Neural crest cell (in vitro differentiated cells): ENCODE results near the gene ELF4. TPM values are rescaled to one million over a fixed set of nuclear protein-coding genes. Genes with fewer than 3 reads are reported as not detected.

Experiments
- DNase-seq: peaks from one replicate; pipeline ENCODE4 v3.0.0; 2021; ENCODE audit warnings: low read depth, mixed read lengths, low spot score
- H3K27ac Mint-ChIP-seq: one replicate; pipeline ENCODE4 v1.8.0; 2021; ENCODE audit warnings: mild to moderate bottlenecking, mixed read lengths; ENCODE audit not compliant: unreplicated experiment
- H3K27me3 Mint-ChIP-seq: 2 replicates; pipeline ENCODE4 v1.8.0; 2021; ENCODE audit warnings: low read depth, mild to moderate bottlenecking, mixed read lengths
- H3K36me3 Mint-ChIP-seq: 2 replicates; pipeline ENCODE4 v1.8.0; 2021; ENCODE audit warnings: low read depth, mild to moderate bottlenecking, mixed read lengths
- H3K4me1 Mint-ChIP-seq: 2 replicates; pipeline ENCODE4 v1.8.0; 2021; ENCODE audit warnings: mixed read lengths
- H3K4me3 Mint-ChIP-seq: one replicate; pipeline ENCODE4 v1.8.0; 2021; ENCODE audit warnings: mild to moderate bottlenecking, mixed read lengths
- H3K9me3 Mint-ChIP-seq: 2 replicates; pipeline ENCODE4 v1.8.0; 2021; ENCODE audit warnings: mixed read lengths
- total RNA-seq: library from RNA; stranded (reverse); gene quantifications from 2 replicates; pipeline ENCODE4 v1.2.1, GENCODE V29; 2021
- TF ChIP-seq, protein P1 (sequence below): fragments of 200-600 bp; sonication (generic); conservative IDR thresholded peaks from 2 replicates; pipeline ENCODE4 v1.5.0; 2021; ENCODE audit warnings: antibody characterized with exemption, mild to moderate bottlenecking

The ELF4 gene
- total RNA-seq, 1 donor from 2014 or later = 0.86 TPM

DNA sequence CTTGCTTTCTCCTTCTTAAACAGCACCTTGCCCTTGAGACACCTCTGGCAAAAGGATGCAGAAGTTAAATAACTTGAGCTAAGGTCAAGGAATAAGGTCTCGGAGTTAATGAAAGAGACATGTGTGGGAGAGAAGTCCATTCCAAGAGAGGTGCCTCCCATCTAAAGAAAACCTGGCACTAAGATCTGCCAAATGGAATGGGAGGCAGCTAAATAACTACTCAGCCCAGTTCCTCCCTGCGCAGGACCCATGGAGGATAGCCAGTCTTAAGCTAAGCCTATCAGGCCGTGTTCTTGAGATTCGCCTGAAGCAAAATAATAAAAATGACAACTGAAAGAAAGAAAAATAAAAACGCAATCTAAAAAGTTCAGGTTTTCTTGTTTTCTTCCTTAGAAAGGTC, 20.7 kb upstream of the ELF4 start:
- Mint-ChIP-seq H3K27ac (no peak overlapping the region), H3K4me3 (no peak overlapping the region), H3K36me3 (peaks cover 17% of the 10 kb centered on the region), H3K9me3 (peaks cover 3% of the 10 kb centered on the region), H3K27me3 (no peaks in the 10 kb centered on the region), H3K4me1 (no peaks in the 10 kb centered on the region)
- TF ChIP-seq, protein P1, sequence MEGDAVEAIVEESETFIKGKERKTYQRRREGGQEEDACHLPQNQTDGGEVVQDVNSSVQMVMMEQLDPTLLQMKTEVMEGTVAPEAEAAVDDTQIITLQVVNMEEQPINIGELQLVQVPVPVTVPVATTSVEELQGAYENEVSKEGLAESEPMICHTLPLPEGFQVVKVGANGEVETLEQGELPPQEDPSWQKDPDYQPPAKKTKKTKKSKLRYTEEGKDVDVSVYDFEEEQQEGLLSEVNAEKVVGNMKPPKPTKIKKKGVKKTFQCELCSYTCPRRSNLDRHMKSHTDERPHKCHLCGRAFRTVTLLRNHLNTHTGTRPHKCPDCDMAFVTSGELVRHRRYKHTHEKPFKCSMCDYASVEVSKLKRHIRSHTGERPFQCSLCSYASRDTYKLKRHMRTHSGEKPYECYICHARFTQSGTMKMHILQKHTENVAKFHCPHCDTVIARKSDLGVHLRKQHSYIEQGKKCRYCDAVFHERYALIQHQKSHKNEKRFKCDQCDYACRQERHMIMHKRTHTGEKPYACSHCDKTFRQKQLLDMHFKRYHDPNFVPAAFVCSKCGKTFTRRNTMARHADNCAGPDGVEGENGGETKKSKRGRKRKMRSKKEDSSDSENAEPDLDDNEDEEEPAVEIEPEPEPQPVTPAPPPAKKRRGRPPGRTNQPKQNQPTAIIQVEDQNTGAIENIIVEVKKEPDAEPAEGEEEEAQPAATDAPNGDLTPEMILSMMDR = no peak
- no peak for DNase-seq

DNA sequence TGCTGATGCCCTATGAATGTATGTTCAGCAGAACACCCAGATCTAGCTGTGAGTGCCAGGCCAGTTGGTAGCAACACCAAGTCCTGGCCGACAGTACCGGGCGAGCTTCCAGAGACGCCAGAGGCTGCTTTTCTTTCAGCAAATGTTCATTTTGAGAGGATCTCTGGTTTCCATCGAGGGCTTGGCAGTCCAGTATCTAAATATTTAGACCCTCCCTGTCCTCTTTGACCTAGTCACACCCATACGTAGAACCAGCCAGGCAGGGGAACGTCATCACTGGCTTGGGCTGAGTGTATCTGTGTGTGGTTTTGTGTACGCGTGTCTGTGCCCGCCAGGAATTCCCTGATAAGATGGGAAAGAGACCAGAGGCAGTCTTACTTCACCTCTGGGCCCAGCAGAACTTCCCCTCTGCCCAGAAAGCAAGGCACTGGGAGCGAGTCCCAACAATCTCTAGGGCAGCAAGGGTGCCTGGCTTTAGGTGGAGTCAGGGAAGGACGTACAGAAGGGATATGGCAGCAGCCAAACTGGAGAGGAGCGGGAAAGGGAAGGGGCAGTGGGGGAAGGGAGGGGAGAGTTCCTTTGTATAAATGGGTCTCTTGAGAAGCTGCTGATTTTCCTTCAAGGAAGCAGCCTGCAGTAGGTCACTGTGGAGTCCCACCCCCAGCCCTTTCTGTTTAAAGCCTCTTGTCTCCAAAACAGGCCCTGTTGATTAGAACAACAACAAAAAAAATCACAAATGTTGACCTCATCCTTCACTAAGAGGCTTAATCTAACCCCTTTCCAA, 15.0 kb upstream of the ELF4 start:
- peaks cover 3% of the 10 kb centered on the region for H3K9me3 Mint-ChIP-seq
- no peak overlapping the region for H3K4me3 Mint-ChIP-seq
- no peak overlapping the region for H3K27ac Mint-ChIP-seq
- no peak for DNase-seq
- H3K27me3 Mint-ChIP-seq = peaks cover under 1% of the 10 kb centered on the region
- TF ChIP-seq, protein P1 = no peak
- H3K4me1 Mint-ChIP-seq = peaks cover 1% of the 10 kb centered on the region
- peaks cover 27% of the 10 kb centered on the region for H3K36me3 Mint-ChIP-seq

DNA sequence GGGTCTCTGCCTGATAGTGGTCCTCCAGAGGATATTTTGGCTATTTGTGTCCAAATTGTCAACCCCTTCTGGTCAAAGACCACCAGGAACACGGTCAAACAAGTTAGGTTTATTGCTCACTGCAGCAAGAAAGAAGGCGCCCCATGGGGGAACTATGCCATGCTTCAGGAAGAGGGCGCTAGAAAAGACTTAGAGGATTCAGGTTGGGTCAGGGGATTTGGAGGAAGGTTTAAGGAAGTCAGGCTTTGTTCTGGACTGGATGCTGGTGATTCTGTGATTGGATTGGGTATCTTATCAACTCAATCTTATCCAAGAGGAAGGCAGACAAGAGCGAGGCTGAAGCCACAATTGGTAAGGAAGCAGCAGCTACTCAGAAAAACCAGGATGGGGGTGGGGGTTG, 14.3 kb upstream of the ELF4 start:
- peaks cover 6% of the 10 kb centered on the region for H3K27me3 Mint-ChIP-seq
- TF ChIP-seq, protein P1 = no peak
- H3K9me3 Mint-ChIP-seq = peaks cover 3% of the 10 kb centered on the region
- H3K4me3 Mint-ChIP-seq = peak overlapping the region; percentile 12
- no peak overlapping the region for H3K27ac Mint-ChIP-seq
- no peak for DNase-seq
- H3K4me1 Mint-ChIP-seq = peaks cover 3% of the 10 kb centered on the region
- H3K36me3 Mint-ChIP-seq = peaks cover 29% of the 10 kb centered on the region

DNA sequence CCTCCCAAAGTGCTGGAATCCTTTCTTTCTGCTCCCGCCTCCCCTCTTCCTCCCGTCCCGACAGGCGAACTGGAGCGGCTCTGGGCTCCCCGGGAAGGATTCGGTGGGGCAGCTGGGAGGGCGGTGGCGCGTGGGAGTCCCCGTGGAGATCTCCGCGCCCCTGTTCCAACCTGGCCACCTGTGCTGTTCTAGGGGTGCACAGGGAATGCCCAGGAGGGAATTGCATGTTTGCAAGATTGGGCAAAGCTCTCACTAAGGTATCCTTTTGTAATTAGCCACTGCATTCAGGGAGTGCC, 11.2 kb upstream of the ELF4 start:
- no peaks in the 10 kb centered on the region for H3K9me3 Mint-ChIP-seq
- peaks cover 13% of the 10 kb centered on the region for H3K27me3 Mint-ChIP-seq
- H3K27ac Mint-ChIP-seq = no peak overlapping the region
- no peak for DNase-seq
- H3K4me3 Mint-ChIP-seq = no peak overlapping the region
- TF ChIP-seq, protein P1 = no peak
- H3K36me3 Mint-ChIP-seq = peaks cover 15% of the 10 kb centered on the region
- H3K4me1 Mint-ChIP-seq = peaks cover 8% of the 10 kb centered on the region

DNA sequence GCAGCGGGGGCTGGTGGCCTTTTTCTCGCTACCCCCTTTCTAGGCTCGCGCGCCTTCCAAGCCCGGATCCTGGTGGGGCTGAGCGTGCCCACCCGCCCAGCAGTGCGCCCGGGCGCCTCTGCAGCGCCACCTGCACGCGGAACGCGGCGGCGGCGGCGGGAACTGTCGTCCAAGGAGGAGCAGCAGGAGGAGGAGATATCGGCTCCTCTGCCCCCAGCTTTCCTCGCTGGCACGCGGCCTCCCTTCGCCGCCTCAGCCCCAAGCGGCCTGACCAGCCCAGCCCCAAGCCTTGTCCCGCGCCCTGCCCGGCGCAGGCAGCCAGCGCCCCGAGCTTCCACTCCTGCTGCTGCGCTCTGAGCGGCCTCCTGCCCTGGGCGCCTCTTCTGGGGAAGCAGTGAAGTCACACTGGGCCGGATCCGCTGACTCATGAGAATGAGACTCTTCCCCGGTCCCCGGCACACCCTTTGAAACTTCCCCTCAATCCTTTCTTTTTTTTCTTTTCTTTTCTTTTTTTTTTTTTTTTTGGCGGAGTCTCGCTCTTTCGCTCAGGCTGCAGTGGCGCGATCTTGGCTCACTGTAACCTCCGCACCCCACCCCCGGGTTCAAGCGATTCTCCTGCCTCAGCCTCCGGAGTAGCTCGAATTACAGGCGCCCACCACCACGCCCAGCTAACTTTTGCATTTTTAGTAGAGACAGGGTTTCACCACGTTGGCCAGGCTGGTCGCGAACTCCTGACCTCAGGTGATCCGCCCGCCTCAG, 10.6 kb upstream of the ELF4 start:
- DNase-seq = peak; percentile 67
- Mint-ChIP-seq H3K4me3 (peak overlapping the region; percentile 38), H3K9me3 (no peaks in the 10 kb centered on the region), H3K27me3 (peaks cover 13% of the 10 kb centered on the region), H3K36me3 (peaks cover 15% of the 10 kb centered on the region), H3K27ac (no peak overlapping the region), H3K4me1 (peaks cover 8% of the 10 kb centered on the region)
- TF ChIP-seq, protein P1 = peak; percentile 75
